GM11168 (cell line): Measurements from ENCODE around the gene TSTD1.
"Not testable (repeated sequence)": the region's sequence is repeated elsewhere in the genome, so short reads cannot be mapped to it uniquely, and the experiment has no call there.

Experiments
- in situ Hi-C: fragments of 300-500 bp; cut with MboI; formaldehyde crosslinking; loops from one replicate; pipeline ENCODE4 v1.12.0; 2022; ENCODE audit warnings: low sequenced_read_pairs; ENCODE audit not compliant: unreplicated experiment

Gene TSTD1

DNA sequence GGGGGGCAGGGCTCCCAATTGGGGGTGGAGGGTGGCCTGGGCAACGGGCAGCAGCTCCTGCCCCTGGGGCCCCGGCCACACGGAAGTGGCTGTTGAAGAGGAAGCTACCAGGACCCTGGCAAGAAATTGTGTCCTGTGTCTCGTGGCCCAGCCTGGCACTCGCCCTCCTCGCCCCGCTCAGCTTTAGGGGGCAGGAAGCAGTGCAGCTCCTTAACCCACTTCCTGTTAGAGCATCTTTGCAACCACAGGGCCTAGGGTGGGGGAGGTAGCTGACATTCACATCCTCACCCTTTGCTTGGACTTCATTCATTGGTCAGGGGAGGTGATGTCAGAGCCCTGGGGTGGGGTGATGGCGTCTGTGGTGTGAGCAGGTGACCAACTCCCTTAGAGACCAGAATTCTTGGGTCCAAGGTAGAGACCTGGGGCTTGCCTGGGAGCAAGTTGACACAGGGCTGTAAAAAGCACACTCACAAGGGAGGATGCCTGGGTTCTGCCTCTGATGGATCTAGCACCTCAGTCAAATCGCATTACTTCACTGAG, 31.0 kb upstream of the TSTD1 start, which contains the start of gene ARHGAP30:
Gene ARHGAP30, minus strand, starts transcription at position 161 of the 540 bp plus-strand sequence. CDS start 267 bp downstream, outside the sequence.
- in situ Hi-C loops = no loop called here

DNA sequence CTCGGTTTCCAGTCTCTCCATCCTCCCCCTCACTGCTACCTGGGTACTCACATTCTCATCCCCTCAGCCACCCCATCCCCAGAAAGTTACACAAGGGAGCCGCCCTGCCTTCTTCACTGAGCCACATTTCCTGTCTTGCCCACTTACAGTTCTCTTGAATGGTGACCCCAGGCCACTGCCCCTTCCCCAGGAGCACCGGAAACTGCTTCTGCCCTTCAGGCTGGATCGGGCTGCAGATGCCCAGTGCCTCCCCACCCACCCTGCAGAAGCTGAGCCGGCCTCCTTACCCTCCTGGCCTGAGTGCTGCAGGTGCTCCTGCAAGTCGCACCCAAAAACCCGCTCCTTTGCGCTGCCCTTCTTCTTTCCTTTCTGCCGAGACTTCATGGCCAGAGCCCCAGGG, 30.5 kb upstream of the TSTD1 start:
- in situ Hi-C loops = no loop called here

DNA sequence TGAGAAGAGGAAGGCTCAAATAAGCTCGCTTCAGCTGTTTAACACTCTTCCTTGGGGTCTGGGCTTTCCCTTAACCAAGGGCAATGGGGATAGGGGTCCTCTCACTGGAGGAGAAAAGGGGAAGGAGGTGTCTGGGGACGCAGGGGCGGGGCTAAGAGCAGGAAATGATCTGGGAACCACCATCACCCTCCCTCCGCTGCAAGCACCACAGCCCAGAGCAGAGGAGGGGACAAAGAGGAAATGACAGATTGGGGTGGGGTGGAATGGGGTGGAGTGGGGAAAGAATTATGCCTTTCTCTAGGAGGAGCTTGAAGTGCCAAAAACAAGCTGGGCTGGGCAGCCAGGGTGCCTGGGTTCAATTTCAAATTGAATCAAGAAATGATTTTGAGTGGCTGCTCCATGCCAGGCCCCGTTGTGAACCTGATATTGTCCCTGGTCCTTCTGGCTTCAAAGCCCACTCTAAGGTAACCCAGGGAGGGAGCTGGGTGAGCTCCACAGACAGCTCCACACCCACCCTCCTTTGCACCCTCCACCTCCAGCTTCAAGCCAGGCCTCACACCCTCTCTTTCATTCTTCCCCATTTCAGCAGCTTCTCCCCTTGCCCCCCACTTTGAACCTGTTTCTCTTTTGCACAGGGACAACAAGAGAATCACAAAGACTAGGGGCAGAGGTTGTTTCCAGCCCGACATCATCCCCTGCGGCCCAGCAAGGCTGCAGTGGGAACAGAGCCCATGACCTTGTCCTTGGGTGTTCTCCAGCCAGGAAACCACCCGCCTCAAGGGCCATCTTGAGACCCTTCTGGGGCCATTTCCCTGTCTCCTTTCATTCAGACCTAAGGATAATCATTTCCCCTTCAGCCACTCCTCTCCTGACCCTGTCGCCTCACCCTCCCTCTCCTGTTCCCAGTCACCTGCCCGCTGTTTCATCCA, 29.8 kb upstream of the TSTD1 start:
- in situ Hi-C loops = no loop called here

DNA sequence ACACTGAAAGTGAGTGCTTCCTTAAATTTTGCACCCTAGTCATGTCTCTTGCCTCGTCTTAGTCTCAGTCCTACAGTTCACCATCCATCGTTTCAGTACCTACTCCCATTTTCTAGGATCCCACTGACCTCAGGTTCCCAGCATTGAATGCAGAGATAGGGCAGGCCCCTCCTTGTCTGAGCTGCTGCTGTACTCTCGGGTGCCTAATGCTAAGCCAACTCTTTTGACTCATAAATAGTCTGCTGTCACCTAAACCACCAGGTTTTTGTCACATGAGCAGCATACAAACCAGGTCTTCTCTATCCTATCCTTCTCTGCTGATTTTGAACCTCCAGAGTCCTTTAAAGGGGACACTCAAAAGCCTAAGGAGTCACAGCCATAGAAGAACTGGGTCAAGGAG, 27.9 kb upstream of the TSTD1 start:
- in situ Hi-C loops = no loop called here

DNA sequence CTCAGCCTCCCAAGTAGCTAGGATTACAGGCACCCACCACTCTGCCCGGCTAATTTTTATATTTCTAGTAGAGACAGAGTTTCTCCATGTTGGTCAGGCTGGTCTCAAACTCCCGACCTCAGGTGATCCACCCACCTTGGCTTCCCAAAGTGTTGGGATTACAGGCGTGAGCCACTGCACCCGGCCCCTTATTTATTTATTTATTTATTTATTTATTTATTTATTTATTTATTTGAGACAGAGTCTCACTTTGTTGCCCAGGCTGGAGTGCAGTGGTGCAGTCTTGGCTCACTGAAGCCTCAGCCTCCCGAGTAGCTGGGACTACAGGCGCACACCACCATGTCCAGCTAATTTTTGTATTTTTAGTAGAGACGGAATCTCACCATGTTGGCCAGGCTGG, 26.9 kb upstream of the TSTD1 start:
- in situ Hi-C loops = not testable (repeated sequence)

DNA sequence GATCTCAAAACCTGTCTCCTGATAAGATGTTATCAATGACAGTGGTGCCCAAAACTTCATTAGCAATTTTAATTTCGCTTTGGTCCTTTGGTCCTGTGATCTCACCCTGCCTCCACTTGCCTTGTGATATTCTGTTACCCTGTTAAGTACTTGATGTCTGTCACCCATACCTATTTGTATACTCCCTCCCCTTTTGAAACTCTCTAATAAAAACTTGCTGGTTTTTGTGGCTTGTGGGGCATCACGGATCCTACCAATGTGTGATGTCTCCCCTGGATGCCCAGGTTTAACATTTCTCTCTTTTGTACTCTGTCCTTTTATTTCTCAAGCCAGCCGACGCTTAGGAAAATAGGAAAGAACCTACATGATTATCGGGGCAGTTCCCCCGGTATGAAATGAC, 25.2 kb upstream of the TSTD1 start:
- in situ Hi-C loops = not testable (repeated sequence)

DNA sequence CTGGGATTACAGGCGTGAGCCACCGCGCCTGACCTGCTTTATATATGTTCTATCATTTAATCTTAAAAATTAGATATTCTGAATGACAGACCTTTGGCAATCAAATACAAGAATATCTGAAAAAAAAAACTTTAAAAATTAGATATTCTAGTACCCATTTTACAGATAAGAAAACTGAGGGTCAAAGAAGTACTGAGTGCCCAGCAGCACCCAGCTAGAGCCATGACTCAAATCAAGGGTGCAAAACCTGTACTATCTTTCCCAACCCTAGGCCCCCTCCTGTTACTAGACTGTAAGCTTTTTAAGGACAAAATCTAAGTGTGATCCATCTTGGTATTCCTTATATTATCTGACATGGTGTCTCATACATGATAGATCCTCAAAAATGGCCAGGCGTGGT, 22.7 kb upstream of the TSTD1 start:
- in situ Hi-C loops = no loop called here

DNA sequence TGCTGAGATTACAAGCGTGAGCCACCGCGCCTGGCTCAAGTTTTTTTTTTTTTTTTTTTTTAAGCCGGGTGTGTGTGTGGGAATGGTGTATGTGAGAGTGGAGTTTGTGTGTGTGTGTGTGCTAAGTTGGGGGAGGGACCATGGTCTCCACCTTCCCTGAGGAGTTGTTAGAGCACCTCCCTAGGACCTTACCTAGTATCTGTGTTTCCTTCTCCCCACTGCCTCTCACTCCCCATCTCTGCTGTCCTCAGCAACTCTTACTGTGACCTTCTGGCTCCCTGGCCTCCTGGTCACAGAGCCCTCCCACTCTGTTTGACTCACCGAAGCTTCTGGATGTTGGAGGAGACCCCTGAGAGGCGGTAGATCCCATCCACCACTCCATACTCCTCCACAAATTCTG, 20.5 kb upstream of the TSTD1 start:
- in situ Hi-C loops = no loop called here

DNA sequence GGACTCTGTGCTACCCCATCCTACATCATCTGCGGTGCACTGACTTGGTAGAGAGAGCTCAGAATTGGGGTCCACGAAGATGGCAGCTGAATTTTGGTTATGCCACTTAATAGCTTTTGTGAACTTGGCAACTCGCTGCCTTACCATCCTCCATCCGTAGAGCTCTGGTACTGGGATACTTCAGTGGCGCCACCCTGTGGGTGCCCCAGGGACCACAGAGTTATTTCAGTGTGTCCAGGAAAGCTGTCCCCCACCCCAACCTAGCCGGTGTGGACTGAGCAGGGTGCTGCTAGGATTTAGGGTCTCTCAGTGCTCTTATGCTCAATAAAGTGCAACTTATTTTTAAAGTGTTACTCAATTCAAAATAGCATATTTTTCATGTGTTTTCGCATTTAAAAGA, 16.0 kb upstream of the TSTD1 start:
- in situ Hi-C loops = no loop called here

DNA sequence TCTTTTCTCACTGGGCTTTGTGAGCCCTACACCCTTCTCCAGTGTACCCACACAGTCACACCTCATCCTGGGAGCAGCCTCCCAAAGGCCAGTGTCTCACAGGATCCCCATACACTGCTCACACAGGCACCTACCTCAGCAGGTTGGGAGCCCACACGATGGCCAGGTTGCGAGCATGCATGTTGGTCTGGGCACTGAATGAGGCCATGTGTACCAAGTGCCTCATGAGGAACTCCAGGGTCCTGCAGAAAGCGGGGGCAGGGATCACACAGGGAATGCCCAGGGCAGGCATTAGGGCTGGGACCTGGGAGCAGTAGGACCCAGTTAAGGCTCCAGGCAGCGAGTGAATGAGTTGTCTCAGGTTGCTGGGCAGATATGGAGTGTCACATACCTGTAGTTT, 15.5 kb upstream of the TSTD1 start:
- in situ Hi-C loops = no loop called here

DNA sequence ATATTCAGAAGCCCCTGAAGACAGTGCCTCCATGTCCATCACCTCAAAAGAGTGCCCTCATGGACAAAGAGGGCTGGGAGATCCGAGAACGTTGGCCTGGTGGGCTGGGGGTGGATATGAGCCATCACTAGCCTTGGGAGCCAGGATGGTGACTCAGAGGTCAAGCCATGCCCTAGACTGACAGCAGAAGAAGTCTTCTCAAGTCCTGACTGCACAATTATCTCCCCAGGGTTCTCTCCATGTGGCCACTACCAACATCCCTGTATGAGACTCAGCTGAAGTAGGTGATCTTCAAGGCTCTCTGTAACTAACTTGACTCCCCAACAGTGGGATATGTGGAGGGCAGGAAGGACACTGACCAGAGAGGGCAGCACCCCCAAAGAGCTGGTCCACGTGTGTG, 14.1 kb upstream of the TSTD1 start:
- in situ Hi-C loops = no loop called here

DNA sequence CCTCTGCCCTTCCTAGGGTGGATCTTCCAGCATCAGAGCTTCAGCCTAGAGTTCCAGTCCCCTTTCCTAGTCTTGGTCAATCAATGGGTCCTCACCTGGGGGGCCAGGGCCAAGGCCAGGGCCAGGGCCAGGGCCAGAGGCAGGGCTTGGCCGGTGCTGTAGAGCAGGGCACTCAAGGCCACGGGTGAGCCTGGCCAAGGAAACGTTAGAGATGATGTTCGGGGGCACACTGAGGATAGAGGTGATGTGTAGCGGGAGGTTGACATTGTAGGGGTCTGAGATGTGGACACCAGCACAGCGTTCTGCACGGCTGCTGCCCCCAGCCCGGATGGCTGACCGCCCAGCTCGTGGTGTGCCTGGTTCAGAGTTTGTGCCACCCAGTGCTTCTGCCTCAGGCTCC, 12.5 kb upstream of the TSTD1 start:
- in situ Hi-C loops = no loop called here

DNA sequence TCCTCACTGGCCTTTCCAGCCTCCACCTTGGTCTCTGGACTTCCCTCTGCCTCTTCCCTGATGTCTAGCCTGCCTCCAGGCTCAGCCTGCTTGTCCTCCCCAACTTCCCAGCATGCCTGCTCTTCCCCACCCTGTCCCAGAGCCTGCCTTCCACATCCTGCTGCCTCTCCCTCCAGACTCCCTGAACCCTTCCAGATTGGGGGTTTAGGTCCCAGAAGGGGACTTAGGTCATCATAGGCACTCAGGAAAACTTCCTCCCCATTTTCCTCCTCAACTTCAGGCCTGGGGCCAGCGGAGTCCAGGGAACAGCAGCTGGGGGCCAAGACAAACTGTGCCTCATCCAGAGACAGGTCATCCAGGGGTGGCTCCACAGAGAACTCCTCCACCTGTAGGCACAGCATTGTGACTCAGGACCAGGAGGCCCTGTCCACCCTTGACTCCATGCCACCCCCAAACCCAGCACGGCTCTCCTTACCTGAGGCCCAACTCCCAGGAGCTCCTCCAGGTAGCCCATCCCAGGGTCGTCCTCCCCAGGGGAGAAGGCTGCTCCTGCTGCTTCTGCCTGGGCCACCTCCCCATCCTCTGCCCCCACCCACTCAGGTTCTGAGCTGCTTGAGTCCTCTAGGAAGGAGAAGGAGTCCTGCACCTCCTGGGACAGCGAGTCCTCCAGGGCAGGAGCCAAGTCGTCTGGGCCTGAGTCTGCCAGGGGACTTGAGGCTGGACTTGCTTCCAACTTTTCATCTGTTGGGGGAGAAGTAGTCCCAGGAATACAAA, 10.4 kb upstream of the TSTD1 start:
- in situ Hi-C loops = no loop called here

DNA sequence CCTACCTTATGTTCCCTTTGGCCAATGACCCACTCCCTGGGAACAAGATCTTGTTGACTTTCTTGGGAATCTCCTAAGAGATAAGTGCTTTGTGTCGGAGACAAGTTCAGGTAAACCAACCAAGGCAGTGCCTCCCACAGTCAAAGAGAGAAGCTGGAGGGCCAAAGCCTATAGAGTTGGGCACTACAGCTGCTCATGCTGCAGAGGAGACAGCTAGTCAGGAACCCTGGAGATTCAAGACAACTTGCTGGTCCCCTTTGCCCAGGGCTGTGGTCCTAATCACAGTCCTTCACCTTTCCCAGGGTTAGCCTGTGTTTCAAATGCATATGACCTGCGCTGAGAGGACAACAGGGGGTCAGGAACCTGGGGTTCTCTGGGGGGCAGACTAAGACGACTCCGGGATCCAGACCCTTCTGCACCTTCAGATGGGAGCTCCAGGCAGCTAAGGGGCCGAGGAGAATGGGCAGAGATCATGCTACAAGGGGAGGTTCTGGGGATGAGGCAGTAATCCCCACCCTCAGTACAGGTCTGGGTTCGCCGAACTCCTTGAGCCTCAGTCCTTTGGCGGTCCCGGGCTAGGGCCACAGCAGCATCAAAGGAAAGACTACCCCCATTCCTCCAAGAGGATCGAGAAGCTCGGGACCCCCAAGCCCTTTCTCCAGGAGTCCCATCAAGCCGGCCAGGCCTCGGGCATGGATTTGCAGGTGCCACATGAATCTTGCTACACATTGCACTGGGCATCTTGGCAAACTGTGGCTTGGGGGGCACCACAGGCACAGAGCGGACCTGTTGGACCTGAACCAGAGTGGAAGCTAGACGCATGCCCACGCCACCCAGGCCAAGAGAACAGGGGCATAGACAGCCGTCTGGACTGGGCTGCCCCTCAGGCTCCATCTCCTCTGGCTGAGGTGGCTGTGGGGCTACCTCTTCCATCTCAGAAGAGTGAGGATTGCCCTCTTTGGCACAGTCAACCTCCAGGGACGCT, 9.0 kb upstream of the TSTD1 start:
- in situ Hi-C loops = no loop called here

DNA sequence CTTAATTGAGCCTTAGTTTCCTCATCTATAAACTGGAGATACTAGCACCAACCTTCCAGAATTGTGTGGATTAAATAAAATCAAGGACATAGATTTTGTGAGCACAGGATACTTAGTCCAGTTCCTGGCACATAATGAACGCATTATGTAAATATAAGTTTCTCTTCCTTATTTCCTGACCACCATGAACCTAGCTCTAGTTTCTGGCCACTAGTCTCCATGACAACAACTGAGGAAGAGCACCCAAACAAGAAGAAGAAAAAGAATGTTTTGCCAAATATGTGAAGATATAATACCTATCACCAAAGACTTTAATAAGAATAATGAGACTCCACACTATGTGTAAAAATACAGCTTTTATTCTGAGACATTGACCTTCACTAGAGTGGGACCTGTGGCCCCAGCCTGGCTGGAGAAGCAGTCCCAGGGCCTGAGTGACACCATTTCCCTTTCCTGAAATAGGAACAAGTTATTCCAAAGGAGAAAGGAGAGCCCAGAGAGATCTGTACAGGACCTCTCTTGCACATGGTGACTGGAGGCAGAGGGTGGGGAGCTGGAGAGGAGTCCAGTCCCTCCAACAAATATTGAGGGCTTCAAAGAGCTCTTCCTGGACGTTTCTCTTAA, 8.0 kb upstream of the TSTD1 start:
- in situ Hi-C loops = no loop called here

DNA sequence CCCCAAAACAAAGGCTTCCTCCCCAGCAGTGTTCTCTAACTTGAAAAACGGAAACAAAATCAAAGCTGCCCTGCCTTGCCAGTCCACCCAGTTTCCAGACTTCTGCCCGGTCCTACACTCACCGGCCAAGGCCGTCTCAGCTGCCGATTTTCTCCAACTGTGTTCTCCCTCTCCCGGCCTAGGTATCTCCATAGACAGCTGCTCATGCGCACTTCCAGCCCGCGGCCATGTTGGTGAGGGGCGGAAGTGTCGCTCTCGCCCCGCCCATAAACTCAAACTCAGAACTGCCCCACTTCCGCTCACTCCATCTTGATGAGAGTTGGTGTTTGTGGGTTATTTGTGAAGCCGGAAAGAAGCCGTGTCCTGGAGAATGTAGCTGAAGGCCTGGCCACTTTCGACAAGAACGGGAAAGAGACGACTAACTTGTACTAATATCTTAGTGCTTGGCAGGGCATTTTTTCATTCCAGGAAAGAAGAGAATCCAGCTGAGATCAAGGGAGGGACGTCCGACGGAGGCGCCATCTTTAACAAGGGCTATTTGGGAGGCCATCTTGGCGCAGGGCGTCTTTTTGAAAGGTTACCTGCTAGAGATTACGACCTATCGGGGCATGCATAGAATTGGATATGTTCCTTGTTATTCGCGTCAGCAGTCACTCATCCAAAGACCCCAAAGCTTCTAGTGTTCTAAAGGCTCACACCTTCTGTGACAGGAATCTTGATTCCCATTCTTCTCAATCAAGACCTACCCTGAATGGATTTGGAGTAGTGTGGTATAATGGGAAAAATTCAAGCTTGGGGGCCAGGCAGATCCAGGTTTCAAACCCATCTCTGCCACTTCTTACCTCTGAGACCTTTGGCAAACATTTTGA, 7.2 kb upstream of the TSTD1 start, which contains the start of gene USF1:
Gene USF1, minus strand, starts transcription at position 242 of the 869 bp plus-strand sequence. CDS start 2,702 bp downstream, outside the sequence.
- in situ Hi-C loops = no loop called here

DNA sequence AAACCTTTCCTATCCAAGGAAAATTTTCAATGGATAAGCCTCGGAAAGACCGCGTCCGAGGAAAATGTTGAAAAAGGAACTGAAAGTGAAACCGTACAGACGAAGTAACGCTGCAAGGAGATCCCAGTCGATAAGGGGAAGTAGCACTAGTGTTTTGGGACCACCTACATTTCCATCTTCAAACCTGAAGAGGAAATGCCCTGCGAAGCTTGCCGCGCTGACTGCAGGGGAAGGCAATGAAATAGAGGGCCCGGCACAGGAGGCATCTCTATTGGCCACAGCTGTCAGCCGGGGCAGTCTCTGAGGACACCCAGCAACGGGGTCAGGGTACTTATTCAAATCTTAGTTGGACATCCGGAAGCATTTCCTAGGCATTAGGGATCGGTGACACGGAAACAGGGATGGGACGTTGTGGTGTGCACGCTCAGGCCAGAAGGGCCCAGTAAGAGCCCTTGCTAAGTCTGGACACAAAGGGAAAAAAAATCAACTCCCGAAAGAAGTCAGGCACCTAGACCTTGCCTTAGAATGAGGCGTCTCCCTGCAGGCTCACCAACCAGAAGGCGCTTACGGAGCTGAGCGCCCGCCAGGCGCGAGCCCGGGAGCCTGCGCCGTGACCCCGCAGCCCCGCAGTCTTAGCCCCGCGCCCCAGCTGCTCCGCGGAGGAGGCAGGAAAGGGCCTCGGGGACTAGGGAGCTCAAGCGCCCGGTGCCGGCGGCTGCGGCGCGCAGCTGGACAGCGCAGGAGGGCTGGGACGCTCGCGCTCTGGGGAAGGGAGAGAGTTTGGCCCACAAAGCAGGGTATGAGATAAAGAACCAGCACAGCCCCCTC, 6.4 kb upstream of the TSTD1 start:
- in situ Hi-C loops = no loop called here

DNA sequence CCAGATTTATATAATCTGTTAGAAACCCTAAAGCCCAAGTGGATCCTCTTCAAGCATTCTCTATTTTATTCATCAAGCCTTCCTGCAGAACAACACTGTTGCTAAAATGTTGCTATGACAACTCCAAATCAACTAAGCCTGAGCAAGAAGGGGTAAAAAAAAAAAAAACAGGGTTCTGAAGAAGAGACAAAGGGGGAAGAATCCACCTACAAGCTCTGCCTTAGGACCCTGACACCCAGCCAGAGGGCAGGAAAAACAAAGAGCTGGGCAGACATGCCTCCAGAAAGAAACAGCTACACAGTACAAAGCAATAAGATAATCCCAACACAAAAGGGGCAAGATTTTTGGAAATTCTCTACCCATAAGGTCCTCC, 5.8 kb upstream of the TSTD1 start:
- in situ Hi-C loops = no loop called here
